GM12878 (cell line): Measurements from ENCODE around the gene MEIOB. TPM values are rescaled to one million over a fixed set of nuclear protein-coding genes. Genes with fewer than 3 reads are reported as not detected.

Experiments used
- ATAC-seq: fragments of 200-7000 bp; cut with Tn5 transposase; 3 replicates; pipeline ENCODE4 v1.9.1; 2020; ENCODE audit warnings: mild to moderate bottlenecking, moderate library complexity
- BruUV-seq: library from RNA; stranded (reverse); fragments of 400-500 nt; replicated peaks from 2 replicates; lab custom pipeline; 2021; lab: Mats Ljungman, UMichigan
- CTCF ChIA-PET: fragments of 300-600 bp; sonication (Branson Sonifier 250); formaldehyde crosslinking; extraction: SDS; loops from one replicate; lab custom pipeline; 2021; ENCODE audit warnings: inconsistent platforms; lab: Yijun Ruan, JAX
- POLR2A ChIA-PET: fragments of 350-600 bp; formaldehyde crosslinking; extraction: SDS; loops from one replicate; lab custom pipeline; 2021; ENCODE audit warnings: inconsistent platforms; lab: Charles Lee
- RAD21 ChIA-PET: fragments of 300-600 bp; sonication (Branson Sonifier 250); formaldehyde crosslinking; loops from one replicate; lab custom pipeline; 2023; ENCODE audit warnings: antibody characterized with exemption; ENCODE audit not compliant: unreplicated experiment; lab: Charles Lee
- SMC1A ChIA-PET: fragments of 300-600 bp; sonication (Branson Sonifier 250); formaldehyde crosslinking; loops from one replicate; lab custom pipeline; 2023; ENCODE audit not compliant: unreplicated experiment, uncharacterized antibody; lab: Charles Lee
- DNase-seq: peaks from one replicate; pipeline ENCODE4 v3.0.0-alpha.2; 2011; ENCODE audit warnings: low read depth, low spot score
- FAIRE-seq: peaks from 3 replicates; lab custom pipeline; 2011; peaks lifted over from hg19 to GRCh38; lab: Jason Lieb, UNC
- H2AFZ ChIP-seq: 2 replicates; pipeline ENCODE4 v1.6.0; 2011; ENCODE audit warnings: low read depth, low read length, control low read depth; ENCODE audit not compliant: control insufficient read depth
- H3K27ac ChIP-seq: 2 replicates; pipeline ENCODE4 v1.5.1; 2011; ENCODE audit warnings: control low read depth; ENCODE audit not compliant: control insufficient read depth, insufficient read depth
- H3K27me3 ChIP-seq, 2 experiments: replicated peaks in 1 of 2; 2 replicates each; pipeline versions ENCODE4 v1.6.0 to v1.6.1; 2011; ENCODE audit warnings: low read length in 1 of 2; ENCODE audit not compliant: control insufficient read depth in 2 of 2, insufficient read depth in 2 of 2
- H3K36me3 ChIP-seq, 2 experiments: 2 replicates each; pipeline ENCODE4 v1.5.1; 2011; ENCODE audit warnings: low read length in 1 of 2; ENCODE audit not compliant: control insufficient read depth in 2 of 2, insufficient read depth in 2 of 2
- H3K4me1 ChIP-seq: 2 replicates; pipeline ENCODE4 v1.6.1; 2011; ENCODE audit warnings: mild to moderate bottlenecking, low read length, moderate library complexity, mixed read lengths; ENCODE audit not compliant: control insufficient read depth, insufficient read depth
- H3K4me2 ChIP-seq: 2 replicates; pipeline ENCODE4 v1.6.0; 2011; ENCODE audit warnings: control low read depth; ENCODE audit not compliant: control insufficient read depth, insufficient read depth
- H3K4me3 ChIP-seq: fragments of 200-600 bp; sonication (generic); 2 replicates; pipeline ENCODE4 v1.5.1; 2016
- H3K79me2 ChIP-seq: 2 replicates; pipeline ENCODE4 v1.6.0; 2011; ENCODE audit warnings: low read length; ENCODE audit not compliant: control insufficient read depth, insufficient read depth
- H3K9ac ChIP-seq: 2 replicates; pipeline ENCODE4 v1.8.0; 2011; ENCODE audit warnings: low read length, control low read depth, mixed read lengths; ENCODE audit not compliant: control insufficient read depth, insufficient read depth
- H3K9me3 ChIP-seq: replicated peaks from 3 replicates; pipeline ENCODE4 v1.5.1; 2011; ENCODE audit warnings: mild to moderate bottlenecking, low read length; ENCODE audit not compliant: control insufficient read depth, insufficient read depth
- H4K20me1 ChIP-seq: 2 replicates; pipeline ENCODE4 v1.6.0; 2011; ENCODE audit not compliant: control insufficient read depth, insufficient read depth
- BCL11A ChIP-seq: IDR thresholded peaks from 2 replicates; pipeline ENCODE4 v1.6.1; 2011; ENCODE audit warnings: low read depth, low read length
- BHLHE40 ChIP-seq, 2 experiments: fragments of 450-650 bp in 1 of 2; IDR thresholded peaks; 2 replicates each; pipeline ENCODE4 v1.6.1; 2011 to 2017; ENCODE audit warnings: low read depth in 2 of 2, borderline replicate concordance in 1 of 2, improper control_type of control experiment in 1 of 2, low read length in 1 of 2, mild to moderate bottlenecking in 1 of 2
- CREB1 ChIP-seq: IDR thresholded peaks from 2 replicates; pipeline ENCODE4 v1.6.1; 2012; ENCODE audit warnings: low read depth, mild to moderate bottlenecking, inconsistent platforms
- ESRRA ChIP-seq: IDR thresholded peaks from 2 replicates; pipeline ENCODE4 v1.6.1; 2012; ENCODE audit warnings: mild to moderate bottlenecking, low read length, improper control_type of control experiment
- GABPA ChIP-seq: IDR thresholded peaks from 2 replicates; pipeline ENCODE4 v1.6.1; 2014; ENCODE audit warnings: antibody characterized with exemption, low read depth, mild to moderate bottlenecking, inconsistent platforms
- HDAC2 ChIP-seq: fragments of 200-600 bp; sonication (generic); IDR thresholded peaks from 2 replicates; pipeline ENCODE4 v1.6.1; 2017
- MYC ChIP-seq: IDR thresholded peaks from 2 replicates; pipeline ENCODE4 v1.6.1; 2011; ENCODE audit warnings: mild to moderate bottlenecking, low read length, moderate library complexity, inconsistent platforms; ENCODE audit not compliant: insufficient read depth, insufficient replicate concordance, insufficient read length, severe bottlenecking
- NR2F1 ChIP-seq: fragments of 450-650 bp; conservative IDR thresholded peaks from 2 replicates; pipeline ENCODE4 v1.6.1; 2017; ENCODE audit warnings: mild to moderate bottlenecking
- NRF1 ChIP-seq: conservative IDR thresholded peaks from 2 replicates; pipeline ENCODE4 v1.6.1; 2011; ENCODE audit warnings: mild to moderate bottlenecking, low read depth, low read length, improper control_type of control experiment
- POLR2AphosphoS5 ChIP-seq: IDR thresholded peaks from 2 replicates; pipeline ENCODE4 v1.6.1; 2011; ENCODE audit warnings: mild to moderate bottlenecking, low read length, inconsistent platforms
- RAD51 ChIP-seq: fragments of 450-650 bp; IDR thresholded peaks from 2 replicates; pipeline ENCODE4 v1.6.1; 2016; ENCODE audit warnings: moderate library complexity, mild to moderate bottlenecking, inconsistent platforms
- SRF ChIP-seq, 2 experiments: IDR thresholded peaks; 2 replicates each; pipeline ENCODE4 v1.6.1; 2011; ENCODE audit warnings: low read depth in 2 of 2, low read length in 2 of 2, mild to moderate bottlenecking in 1 of 2, moderate library complexity in 1 of 2
- STAT1 ChIP-seq: fragments of 450-650 bp; conservative IDR thresholded peaks from 2 replicates; pipeline ENCODE4 v1.6.1; 2014; ENCODE audit warnings: antibody characterized with exemption, mild to moderate bottlenecking
- ZBED1 ChIP-seq: IDR thresholded peaks from 2 replicates; pipeline ENCODE4 v1.6.1; 2016; ENCODE audit warnings: borderline replicate concordance
- ZBTB11 ChIP-seq: fragments of 450-650 bp; formaldehyde crosslinking; IDR thresholded peaks from 2 replicates; pipeline ENCODE4 v1.5.0; 2022; ENCODE audit warnings: mild to moderate bottlenecking, missing genetic modification characterization
- ZNF24 ChIP-seq: fragments of 450-650 bp; IDR thresholded peaks from 2 replicates; pipeline ENCODE4 v1.6.1; 2017; ENCODE audit warnings: antibody characterized with exemption, mild to moderate bottlenecking
- ZZZ3 ChIP-seq: IDR thresholded peaks from 2 replicates; pipeline ENCODE4 v1.6.1; 2011; ENCODE audit warnings: low read depth; ENCODE audit not compliant: control insufficient read depth, insufficient read length
- WGBS: methylation state at CpG from one replicate; pipeline ENCODE4 v1.1.6; 2016; ENCODE audit warnings: low lambda C conversion rate; ENCODE audit not compliant: insufficient replicate concordance, insufficient coverage; ENCODE audit errors: missing lambda C conversion rate; 5-methylcytosine and 5-hydroxymethylcytosine counted together
- in situ Hi-C: fragments of 300-500 bp; cut with MboI; formaldehyde crosslinking; loops from 9 replicates; pipeline ENCODE4 v1.14.3; 2018; ENCODE audit warnings: mixed read lengths
- intact Hi-C: fragments of 100-400 bp; cut with micrococcal nuclease; formaldehyde crosslinking; loops from one replicate; pipeline ENCODE4 v1.14.2; 2022; ENCODE audit not compliant: unreplicated experiment
- polyA plus RNA-seq, 11 experiments: library from polyadenylated mRNA; depleted of rRNA in 4 of 11; unstranded in 6 of 11; stranded (reverse) in 5 of 11; fragments of >200 nt; fragmentation: Nextera tagmentation in 4 of 11; fragmentation: Illumina TruSeq in 1 of 11; extraction: Ambion mirVana in 4 of 11; extraction: Trizol in 1 of 11; gene quantifications; 1 replicate in 1 of 11; 2 replicates in 10 of 11; pipeline versions ENCODE4 v1.2.1 to v1.2.3, GENCODE V29; 2011 to 2016; ENCODE audit warnings: inconsistent platforms in 2 of 11, missing spikeins in 2 of 11, low read depth in 1 of 11
- total RNA-seq, 4 experiments: library from RNA; depleted of rRNA in 3 of 4; stranded (reverse); fragments of >200 nt in 3 of 4; fragmentation: Illumina TruSeq in 1 of 4; extraction: Trizol in 1 of 4; gene quantifications; 2 replicates each; pipeline versions ENCODE4 v1.2.1 to v1.2.3, GENCODE V29; 2013 to 2021
- TF ChIP-seq, protein P1 (sequence below): IDR thresholded peaks from 2 replicates; pipeline ENCODE4 v1.6.1; 2011; ENCODE audit warnings: mild to moderate bottlenecking, low read depth, low read length, moderate library complexity; ENCODE audit not compliant: insufficient replicate concordance
- TF ChIP-seq, protein P2 (sequence below): IDR thresholded peaks from 2 replicates; pipeline ENCODE4 v1.6.1; 2011; ENCODE audit warnings: borderline replicate concordance, low read depth, mild to moderate bottlenecking, moderate library complexity, mixed read lengths, low read length; ENCODE audit not compliant: insufficient read depth; ENCODE audit errors: extremely low read length
- TF ChIP-seq, protein P3 (sequence below): IDR thresholded peaks from 2 replicates; pipeline ENCODE4 v1.6.1; 2012; ENCODE audit warnings: low read length, inconsistent platforms

MEIOB gene
- total and polyA plus RNA-seq, 10 of the 15 experiments (the other 5 are each of a cell fraction or from before 2014, with no cell fraction given) = 0.04 to 0.26 (median 0.09) TPM; not detected in 5

DNA sequence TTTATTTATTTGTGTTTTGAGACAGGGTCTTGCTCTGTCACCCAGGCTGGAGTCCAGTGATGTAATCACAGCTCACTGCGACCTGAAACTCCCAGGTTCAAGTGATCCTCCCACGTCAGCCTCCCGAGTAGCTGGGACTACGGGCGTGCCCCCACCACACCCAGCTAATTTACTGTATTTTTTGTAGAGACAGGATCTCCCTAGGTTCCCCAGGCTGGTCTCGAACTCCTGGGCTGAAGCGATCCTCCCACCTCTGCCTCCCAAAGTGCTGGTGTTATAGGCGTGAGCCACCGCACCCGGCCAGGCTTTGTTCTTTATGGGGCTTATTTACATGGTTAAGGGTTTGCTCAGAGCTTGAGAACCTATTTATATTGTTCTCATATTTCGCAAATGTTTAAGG is 5.8 kb upstream of the MEIOB start:
- ATAC-seq (no peak), DNase-seq (no peak), FAIRE-seq (no peak)
- TF ChIP-seq RAD51 = no peak
- TF ChIP-seq MYC = no peak
- TF ChIP-seq BCL11A = no peak
- TF ChIP-seq CREB1 = no peak
- no peak for TF ChIP-seq ZBTB11 (CRISPR knock-in tag)
- TF ChIP-seq, protein P1, sequence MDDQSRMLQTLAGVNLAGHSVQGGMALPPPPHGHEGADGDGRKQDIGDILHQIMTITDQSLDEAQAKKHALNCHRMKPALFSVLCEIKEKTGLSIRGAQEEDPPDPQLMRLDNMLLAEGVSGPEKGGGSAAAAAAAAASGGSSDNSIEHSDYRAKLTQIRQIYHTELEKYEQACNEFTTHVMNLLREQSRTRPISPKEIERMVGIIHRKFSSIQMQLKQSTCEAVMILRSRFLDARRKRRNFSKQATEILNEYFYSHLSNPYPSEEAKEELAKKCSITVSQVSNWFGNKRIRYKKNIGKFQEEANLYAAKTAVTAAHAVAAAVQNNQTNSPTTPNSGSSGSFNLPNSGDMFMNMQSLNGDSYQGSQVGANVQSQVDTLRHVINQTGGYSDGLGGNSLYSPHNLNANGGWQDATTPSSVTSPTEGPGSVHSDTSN = no peak
- TF ChIP-seq BHLHE40 (IDR thresholded peaks at IDR 0.05; ENCODE audit: borderline replicate concordance in 1 of 2, low read depth in 2 of 2, low read length in 1 of 2) = no peak
- TF ChIP-seq NR2F1 = no peak
- no peak for TF ChIP-seq HDAC2
- no peak for TF ChIP-seq NRF1
- no peak for TF ChIP-seq GABPA
- TF ChIP-seq, protein P2, sequence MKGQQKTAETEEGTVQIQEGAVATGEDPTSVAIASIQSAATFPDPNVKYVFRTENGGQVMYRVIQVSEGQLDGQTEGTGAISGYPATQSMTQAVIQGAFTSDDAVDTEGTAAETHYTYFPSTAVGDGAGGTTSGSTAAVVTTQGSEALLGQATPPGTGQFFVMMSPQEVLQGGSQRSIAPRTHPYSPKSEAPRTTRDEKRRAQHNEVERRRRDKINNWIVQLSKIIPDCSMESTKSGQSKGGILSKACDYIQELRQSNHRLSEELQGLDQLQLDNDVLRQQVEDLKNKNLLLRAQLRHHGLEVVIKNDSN = no peak
- TF ChIP-seq ZZZ3 = no peak
- TF ChIP-seq STAT1 = no peak
- no peak for TF ChIP-seq ZNF24
- no peak for TF ChIP-seq ESRRA
- no peak for TF ChIP-seq ZBED1
- TF ChIP-seq, protein P3, sequence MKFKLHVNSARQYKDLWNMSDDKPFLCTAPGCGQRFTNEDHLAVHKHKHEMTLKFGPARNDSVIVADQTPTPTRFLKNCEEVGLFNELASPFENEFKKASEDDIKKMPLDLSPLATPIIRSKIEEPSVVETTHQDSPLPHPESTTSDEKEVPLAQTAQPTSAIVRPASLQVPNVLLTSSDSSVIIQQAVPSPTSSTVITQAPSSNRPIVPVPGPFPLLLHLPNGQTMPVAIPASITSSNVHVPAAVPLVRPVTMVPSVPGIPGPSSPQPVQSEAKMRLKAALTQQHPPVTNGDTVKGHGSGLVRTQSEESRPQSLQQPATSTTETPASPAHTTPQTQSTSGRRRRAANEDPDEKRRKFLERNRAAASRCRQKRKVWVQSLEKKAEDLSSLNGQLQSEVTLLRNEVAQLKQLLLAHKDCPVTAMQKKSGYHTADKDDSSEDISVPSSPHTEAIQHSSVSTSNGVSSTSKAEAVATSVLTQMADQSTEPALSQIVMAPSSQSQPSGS = no peak
- no peak for TF ChIP-seq POLR2AphosphoS5
- TF ChIP-seq SRF (IDR thresholded peaks at IDR 0.05; ENCODE audit: low read depth in 2 of 2, low read length in 2 of 2) = no peak
- Histone ChIP-seq H3K36me3 (no peaks in the 10 kb centered on the region), H2AFZ (no peak overlapping the region), H3K27ac (no peak overlapping the region), H3K4me2 (no peak overlapping the region), H3K9me3 (no peaks in the 10 kb centered on the region), H3K27me3 (no peaks in the 10 kb centered on the region), H3K79me2 (no peaks in the 10 kb centered on the region), H3K9ac (no peak overlapping the region), H4K20me1 (no peaks in the 10 kb centered on the region), H3K4me3 (no peak overlapping the region), H3K4me1 (peaks cover 12% of the 10 kb centered on the region)
- WGBS = 46% methylated on average over 11 of the region's 11 CpGs
- intact Hi-C loops (no loop called here), in situ Hi-C loops (no loop called here)
- ChIA-PET CTCF (interaction anchor here (0.6 to 2.4 kb wide), 3 partner anchors 15 to 1225 kb away, joined by 3 to 8 read pairs (median 3); no protein-coding TSS in a partner anchor), POLR2A (no interaction called here), SMC1A (interaction anchor here (1.8 to 2.9 kb wide), 2 partner anchors 12 to 66 kb away, joined by 3 to 6 read pairs; no protein-coding TSS in a partner anchor), RAD21 (no interaction called here)
- no TSS peak for BruUV-seq
